ENCODE measurements around the gene FLNA. TPM values are rescaled to one million over a fixed set of nuclear protein-coding genes. Genes with fewer than 3 reads are reported as not detected.

FLNA gene
- total and polyA plus RNA-seq, 2 experiments from 2014 or later: 396 to 468 TPM

- H3K79me2 ChIP-seq: no peaks in the 10 kb centered on the region
- H3K4me3 ChIP-seq: no peak overlapping the region
- no peak for DNase-seq (ENCODE audit: low spot score)
- H3K27me3 ChIP-seq: no peaks in the 10 kb centered on the region
- no peak overlapping the region for H3K4me2 ChIP-seq
- H3K36me3 ChIP-seq (replicated peaks; ENCODE audit: insufficient read depth, low read depth): no peaks in the 10 kb centered on the region
- no peaks in the 10 kb centered on the region for H3K9me2 ChIP-seq (replicated peaks; ENCODE audit: insufficient read depth)
- no peaks in the 10 kb centered on the region for H4K20me1 ChIP-seq (ENCODE audit: insufficient read depth, poor library complexity, severe bottlenecking)
- no peak overlapping the region for H2AFZ ChIP-seq
- 62% methylated on average over 7 of the region's 7 CpGs for WGBS (ENCODE audit: low lambda C conversion rate, missing lambda C conversion rate)
- no peak overlapping the region for H3K27ac ChIP-seq
- H3K4me1 ChIP-seq (ENCODE audit: insufficient read depth): no peaks in the 10 kb centered on the region
- TF ChIP-seq CTCF (IDR thresholded peaks at IDR 0.05; ENCODE audit: poor library complexity) (no peak), EZH2phosphoT487 (IDR thresholded peaks at IDR 0.05; ENCODE audit: low read depth, severe bottlenecking, unreplicated experiment) (no peak), EZH2 (IDR thresholded peaks at IDR 0.05; ENCODE audit: borderline replicate concordance) (no peak)
- no peaks in the 10 kb centered on the region for H3K9me3 ChIP-seq (ENCODE audit: low read depth)
Observed at GRCh38 chrX:154323537-154323936, 50.9 kb downstream of the FLNA start.

- no peaks in the 10 kb centered on the region for H3K36me3 ChIP-seq (replicated peaks; ENCODE audit: insufficient read depth, low read depth)
- no peak for DNase-seq (ENCODE audit: low spot score)
- H2AFZ ChIP-seq: no peak overlapping the region
- H3K9me3 ChIP-seq (ENCODE audit: low read depth): no peaks in the 10 kb centered on the region
- no peaks in the 10 kb centered on the region for H3K27me3 ChIP-seq
- H3K79me2 ChIP-seq: no peaks in the 10 kb centered on the region
- H3K4me3 ChIP-seq: no peak overlapping the region
- no peaks in the 10 kb centered on the region for H3K4me1 ChIP-seq (ENCODE audit: insufficient read depth)
- H3K4me2 ChIP-seq: no peak overlapping the region
- 78% methylated on average over 10 of the region's 10 CpGs for WGBS (ENCODE audit: low lambda C conversion rate, missing lambda C conversion rate)
- H4K20me1 ChIP-seq (ENCODE audit: insufficient read depth, poor library complexity, severe bottlenecking): no peaks in the 10 kb centered on the region
- H3K9me2 ChIP-seq (replicated peaks; ENCODE audit: insufficient read depth): no peaks in the 10 kb centered on the region
- H3K27ac ChIP-seq: no peak overlapping the region
- TF ChIP-seq EZH2phosphoT487 (IDR thresholded peaks at IDR 0.05; ENCODE audit: low read depth, severe bottlenecking, unreplicated experiment) (no peak), CTCF (IDR thresholded peaks at IDR 0.05; ENCODE audit: poor library complexity) (no peak), EZH2 (IDR thresholded peaks at IDR 0.05; ENCODE audit: borderline replicate concordance) (no peak)
Observed at GRCh38 chrX:154322890-154323289, 51.5 kb downstream of the FLNA start.

GRCh38 chrX:154321594-154321993 lies 52.8 kb downstream of the FLNA start:
- Histone ChIP-seq H3K79me2 (no peaks in the 10 kb centered on the region), H4K20me1 (ENCODE audit: insufficient read depth, poor library complexity, severe bottlenecking) (no peaks in the 10 kb centered on the region), H3K4me2 (no peak overlapping the region), H3K36me3 (replicated peaks; ENCODE audit: insufficient read depth, low read depth) (no peaks in the 10 kb centered on the region), H3K27me3 (no peaks in the 10 kb centered on the region), H2AFZ (no peak overlapping the region), H3K4me3 (no peak overlapping the region), H3K9me2 (replicated peaks; ENCODE audit: insufficient read depth) (no peaks in the 10 kb centered on the region), H3K27ac (no peak overlapping the region), H3K4me1 (ENCODE audit: insufficient read depth) (no peaks in the 10 kb centered on the region), H3K9me3 (ENCODE audit: low read depth) (no peaks in the 10 kb centered on the region)
- no peak for DNase-seq (ENCODE audit: low spot score)
- no peak for TF ChIP-seq CTCF (IDR thresholded peaks at IDR 0.05; ENCODE audit: poor library complexity)
- TF ChIP-seq EZH2 (IDR thresholded peaks at IDR 0.05; ENCODE audit: borderline replicate concordance): no peak
- no peak for TF ChIP-seq EZH2phosphoT487 (IDR thresholded peaks at IDR 0.05; ENCODE audit: low read depth, severe bottlenecking, unreplicated experiment)
- 67% methylated on average over 10 of the region's 10 CpGs for WGBS (ENCODE audit: low lambda C conversion rate, missing lambda C conversion rate)

- Histone ChIP-seq H4K20me1 (ENCODE audit: insufficient read depth, poor library complexity, severe bottlenecking) (no peaks in the 10 kb centered on the region), H3K79me2 (no peaks in the 10 kb centered on the region), H3K9me2 (replicated peaks; ENCODE audit: insufficient read depth) (no peaks in the 10 kb centered on the region), H3K27ac (no peak overlapping the region), H3K27me3 (no peaks in the 10 kb centered on the region), H2AFZ (no peak overlapping the region), H3K36me3 (replicated peaks; ENCODE audit: insufficient read depth, low read depth) (no peaks in the 10 kb centered on the region), H3K4me1 (ENCODE audit: insufficient read depth) (no peaks in the 10 kb centered on the region), H3K4me3 (no peak overlapping the region), H3K4me2 (no peak overlapping the region), H3K9me3 (ENCODE audit: low read depth) (no peaks in the 10 kb centered on the region)
- WGBS (ENCODE audit: low lambda C conversion rate, missing lambda C conversion rate): 85% methylated on average over 7 of the region's 7 CpGs
- no peak for TF ChIP-seq EZH2phosphoT487 (IDR thresholded peaks at IDR 0.05; ENCODE audit: low read depth, severe bottlenecking, unreplicated experiment)
- TF ChIP-seq CTCF (IDR thresholded peaks at IDR 0.05; ENCODE audit: poor library complexity): no peak
- TF ChIP-seq EZH2 (IDR thresholded peaks at IDR 0.05; ENCODE audit: borderline replicate concordance): no peak
- no peak for DNase-seq (ENCODE audit: low spot score)
Observed at GRCh38 chrX:154321152-154321551, 53.3 kb downstream of the FLNA start.

All from hepatocyte (in vitro differentiated cells).